Liver (tissue), 9 donors: ENCODE measurements around the gene ZNF622. TPM values are rescaled to one million over a fixed set of nuclear protein-coding genes. Genes with fewer than 3 reads are reported as not detected.

Experiments used
- DNase-seq: peaks from one replicate; pipeline ENCODE4 v3.0.0-alpha.2; 2017; ENCODE audit warnings: low spot score
- H3K27ac ChIP-seq, 2 donors: one replicate each; pipeline ENCODE4 v1.7.0; 2013; ENCODE audit warnings: inconsistent platforms in 2 of 2, low read length in 2 of 2, control low read depth in 1 of 2, low read depth in 1 of 2, mild to moderate bottlenecking in 1 of 2
- H3K27me3 ChIP-seq, 4 donors: one replicate each; pipeline versions ENCODE4 v1.6.1 to v1.7.0; 2013; ENCODE audit warnings: low read length in 3 of 4, inconsistent platforms in 1 of 4, mild to moderate bottlenecking in 1 of 4, moderate library complexity in 1 of 4; ENCODE audit not compliant: control insufficient read depth in 4 of 4, insufficient read depth in 4 of 4
- H3K36me3 ChIP-seq, 4 donors: one replicate each; pipeline versions ENCODE4 v1.6.1 to v1.7.0; 2013; ENCODE audit warnings: low read length in 3 of 4, mild to moderate bottlenecking in 3 of 4, low read depth in 1 of 4, moderate library complexity in 1 of 4; ENCODE audit not compliant: control insufficient read depth in 4 of 4, insufficient read depth in 3 of 4
- H3K4me1 ChIP-seq, 4 donors: one replicate each; pipeline versions ENCODE4 v1.6.1 to v1.7.0; 2013; ENCODE audit warnings: low read length in 3 of 4, mild to moderate bottlenecking in 3 of 4, moderate library complexity in 1 of 4; ENCODE audit not compliant: control insufficient read depth in 4 of 4, insufficient read depth in 4 of 4
- H3K4me3 ChIP-seq, 3 donors: one replicate each; pipeline versions ENCODE4 v1.6.1 to v1.7.0; 2013; ENCODE audit warnings: low read length in 3 of 3, control low read depth in 1 of 3, low read depth in 1 of 3, mild to moderate bottlenecking in 1 of 3
- H3K9ac ChIP-seq, 2 donors: one replicate each; pipeline ENCODE4 v1.7.0; 2013; ENCODE audit warnings: low read length in 2 of 2, mild to moderate bottlenecking in 2 of 2, moderate library complexity in 2 of 2, control low read depth in 1 of 2, low read depth in 1 of 2
- H3K9me3 ChIP-seq, 4 donors: one replicate each; pipeline versions ENCODE4 v1.6.1 to v1.7.0; 2013; ENCODE audit warnings: low read length in 3 of 4; ENCODE audit not compliant: control insufficient read depth in 4 of 4
- EGR1 ChIP-seq, 2 donors: IDR thresholded peaks; 2 replicates each; pipeline ENCODE4 v1.6.1; 2016 to 2018; ENCODE audit warnings: antibody characterized with exemption in 2 of 2, low read depth in 2 of 2
- FOXA1 ChIP-seq: IDR thresholded peaks from 2 replicates; pipeline ENCODE4 v1.6.1; 2016; ENCODE audit warnings: antibody characterized with exemption
- FOXA2 ChIP-seq: IDR thresholded peaks from 2 replicates; pipeline ENCODE4 v1.6.1; 2016; ENCODE audit warnings: antibody characterized with exemption
- GABPA ChIP-seq, 2 donors: IDR thresholded peaks in 1 of 2; conservative IDR thresholded peaks in 1 of 2; 2 replicates each; pipeline ENCODE4 v1.6.1; 2016; ENCODE audit warnings: antibody characterized with exemption in 2 of 2, mild to moderate bottlenecking in 1 of 2, moderate library complexity in 1 of 2
- HNF4A ChIP-seq, 2 donors: conservative IDR thresholded peaks; 2 replicates each; pipeline ENCODE4 v1.6.1; 2016; ENCODE audit warnings: antibody characterized with exemption in 2 of 2, mild to moderate bottlenecking in 2 of 2
- HNF4G ChIP-seq: IDR thresholded peaks from 2 replicates; pipeline ENCODE4 v1.6.1; 2016; ENCODE audit warnings: antibody characterized with exemption
- JUND ChIP-seq, 2 donors: IDR thresholded peaks; 2 replicates each; pipeline ENCODE4 v1.6.1; 2016; ENCODE audit warnings: antibody characterized with exemption in 2 of 2
- NR2F2 ChIP-seq: IDR thresholded peaks from 2 replicates; pipeline ENCODE4 v1.6.1; 2016; ENCODE audit warnings: antibody characterized with exemption
- RAD21 ChIP-seq, 2 donors: IDR thresholded peaks; 2 replicates each; pipeline ENCODE4 v1.6.1; 2016; ENCODE audit warnings: antibody characterized with exemption in 2 of 2, mild to moderate bottlenecking in 2 of 2
- REST ChIP-seq: IDR thresholded peaks from 2 replicates; pipeline ENCODE4 v1.6.1; 2016; ENCODE audit warnings: antibody characterized with exemption, mild to moderate bottlenecking
- RXRA ChIP-seq, 2 donors: IDR thresholded peaks; 2 replicates each; pipeline ENCODE4 v1.6.1; 2017 to 2018; ENCODE audit warnings: antibody characterized with exemption in 2 of 2, mild to moderate bottlenecking in 1 of 2
- SP1 ChIP-seq: IDR thresholded peaks from 2 replicates; pipeline ENCODE4 v1.6.1; 2018; ENCODE audit warnings: antibody characterized with exemption, mild to moderate bottlenecking
- TAF1 ChIP-seq: conservative IDR thresholded peaks from 2 replicates; pipeline ENCODE4 v1.6.1; 2016; ENCODE audit warnings: antibody characterized with exemption, mild to moderate bottlenecking
- YY1 ChIP-seq: IDR thresholded peaks from 2 replicates; pipeline ENCODE4 v1.6.1; 2016; ENCODE audit warnings: antibody characterized with exemption, mild to moderate bottlenecking
- WGBS: extraction: QIAGEN DNeasy Blood & Tissue Kit; methylation state at CpG from one replicate; pipeline ENCODE4 v1.1.7; 2013; 5-methylcytosine and 5-hydroxymethylcytosine counted together
- polyA plus RNA-seq, 2 donors: library from polyadenylated mRNA; stranded (reverse) in 1 of 2; unstranded in 1 of 2; fragments of 200-250 nt in 1 of 2; fragments of >200 nt in 1 of 2; fragmentation: Nextera tagmentation in 1 of 2; extraction: Ambion mirVana in 1 of 2; gene quantifications; one replicate each; pipeline versions ENCODE4 v1.2.1 to v1.2.3, GENCODE V29; 2013 to 2015
- total RNA-seq, 2 donors: library from RNA; depleted of rRNA; stranded (reverse); fragments of >200 nt; gene quantifications; one replicate each; pipeline ENCODE4 v1.2.3, GENCODE V29; 2014
- TF ChIP-seq, protein P1 (sequence below): IDR thresholded peaks from 2 replicates; pipeline ENCODE4 v1.6.1; 2016; ENCODE audit warnings: antibody characterized with exemption
- TF ChIP-seq, protein P2 (sequence below): IDR thresholded peaks from 2 replicates; pipeline ENCODE4 v1.6.1; 2016; ENCODE audit warnings: antibody characterized with exemption
- TF ChIP-seq, protein P3 (sequence below): fragments of 150-350 bp; IDR thresholded peaks from 2 replicates; pipeline ENCODE4 v1.5.1; 2017; ENCODE audit warnings: improper control_type of control experiment, low read depth, low read length; ENCODE audit not compliant: missing input control
- TF ChIP-seq, protein P4 (sequence below): IDR thresholded peaks from 2 replicates; pipeline ENCODE4 v1.6.1; 2016; ENCODE audit warnings: antibody characterized with exemption
- donor health status: healthy.
- donor health status: healthy.
- donor health status: healthy.
- donor health status: healthy.
- donor health status: healthy.

Gene ZNF622
- total and polyA plus RNA-seq, 4 donors = 12.8 to 18.7 (median 16.4) TPM

- H3K9ac ChIP-seq = no peak overlapping the region
- WGBS = 92% methylated on average over 17 of the region's 17 CpGs
- no peak for DNase-seq
- no peak for TF ChIP-seq TAF1
- no peak for TF ChIP-seq GABPA (IDR thresholded peaks at IDR 0.05 in 1 of 2, conservative IDR thresholded peaks at IDR 0.05 in 1 of 2)
- H3K27me3 ChIP-seq = no peaks in the 10 kb centered on the region
- peak overlapping the region; percentile 5 to 64 for H3K27ac ChIP-seq
- peaks cover 0 to 24% (median 1%) of the 10 kb centered on the region in 4 donors for H3K4me1 ChIP-seq
- no peaks in the 10 kb centered on the region for H3K9me3 ChIP-seq
- peak overlapping the region in 1 of 3 donors; percentile 22 for H3K4me3 ChIP-seq
- H3K36me3 ChIP-seq = no peaks in the 10 kb centered on the region
These were observed 39.7 kb upstream of the ZNF622 start for GRCh38 chr5:16505140-16505891.

GRCh38 chr5:16504571-16504970 is 39.0 kb upstream of the ZNF622 start:
- Histone ChIP-seq H3K27ac (peak overlapping the region; percentile 9 to 64), H3K36me3 (no peaks in the 10 kb centered on the region), H3K4me1 (peaks cover 0 to 23% (median 1%) of the 10 kb centered on the region in 4 donors), H3K9ac (no peak overlapping the region), H3K9me3 (no peaks in the 10 kb centered on the region), H3K4me3 (no peak overlapping the region), H3K27me3 (no peaks in the 10 kb centered on the region)
- TF ChIP-seq, protein P1, sequence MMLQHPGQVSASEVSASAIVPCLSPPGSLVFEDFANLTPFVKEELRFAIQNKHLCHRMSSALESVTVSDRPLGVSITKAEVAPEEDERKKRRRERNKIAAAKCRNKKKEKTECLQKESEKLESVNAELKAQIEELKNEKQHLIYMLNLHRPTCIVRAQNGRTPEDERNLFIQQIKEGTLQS = no peak
- TF ChIP-seq, protein P2, sequence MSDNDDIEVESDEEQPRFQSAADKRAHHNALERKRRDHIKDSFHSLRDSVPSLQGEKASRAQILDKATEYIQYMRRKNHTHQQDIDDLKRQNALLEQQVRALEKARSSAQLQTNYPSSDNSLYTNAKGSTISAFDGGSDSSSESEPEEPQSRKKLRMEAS = peak; percentile 49
- TF ChIP-seq TAF1 (peak; percentile 29), HNF4A (conservative IDR thresholded peaks at IDR 0.05) (peak; percentile 63 to 65), JUND (IDR thresholded peaks at IDR 0.05) (no peak), GABPA (IDR thresholded peaks at IDR 0.05 in 1 of 2, conservative IDR thresholded peaks at IDR 0.05 in 1 of 2) (no peak), FOXA2 (peak; percentile 42), HNF4G (no peak), RAD21 (IDR thresholded peaks at IDR 0.05) (peak; percentile 5 to 37), NR2F2 (no peak), SP1 (peak; percentile 57), RXRA (IDR thresholded peaks at IDR 0.05) (peak; percentile 62 to 66), EGR1 (IDR thresholded peaks at IDR 0.05; ENCODE audit: low read depth in 2 of 2) (no peak), FOXA1 (peak; percentile 48), YY1 (peak; percentile 41), REST (peak; percentile 45)
- TF ChIP-seq, protein P3, sequence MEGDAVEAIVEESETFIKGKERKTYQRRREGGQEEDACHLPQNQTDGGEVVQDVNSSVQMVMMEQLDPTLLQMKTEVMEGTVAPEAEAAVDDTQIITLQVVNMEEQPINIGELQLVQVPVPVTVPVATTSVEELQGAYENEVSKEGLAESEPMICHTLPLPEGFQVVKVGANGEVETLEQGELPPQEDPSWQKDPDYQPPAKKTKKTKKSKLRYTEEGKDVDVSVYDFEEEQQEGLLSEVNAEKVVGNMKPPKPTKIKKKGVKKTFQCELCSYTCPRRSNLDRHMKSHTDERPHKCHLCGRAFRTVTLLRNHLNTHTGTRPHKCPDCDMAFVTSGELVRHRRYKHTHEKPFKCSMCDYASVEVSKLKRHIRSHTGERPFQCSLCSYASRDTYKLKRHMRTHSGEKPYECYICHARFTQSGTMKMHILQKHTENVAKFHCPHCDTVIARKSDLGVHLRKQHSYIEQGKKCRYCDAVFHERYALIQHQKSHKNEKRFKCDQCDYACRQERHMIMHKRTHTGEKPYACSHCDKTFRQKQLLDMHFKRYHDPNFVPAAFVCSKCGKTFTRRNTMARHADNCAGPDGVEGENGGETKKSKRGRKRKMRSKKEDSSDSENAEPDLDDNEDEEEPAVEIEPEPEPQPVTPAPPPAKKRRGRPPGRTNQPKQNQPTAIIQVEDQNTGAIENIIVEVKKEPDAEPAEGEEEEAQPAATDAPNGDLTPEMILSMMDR = no peak
- TF ChIP-seq, protein P4, sequence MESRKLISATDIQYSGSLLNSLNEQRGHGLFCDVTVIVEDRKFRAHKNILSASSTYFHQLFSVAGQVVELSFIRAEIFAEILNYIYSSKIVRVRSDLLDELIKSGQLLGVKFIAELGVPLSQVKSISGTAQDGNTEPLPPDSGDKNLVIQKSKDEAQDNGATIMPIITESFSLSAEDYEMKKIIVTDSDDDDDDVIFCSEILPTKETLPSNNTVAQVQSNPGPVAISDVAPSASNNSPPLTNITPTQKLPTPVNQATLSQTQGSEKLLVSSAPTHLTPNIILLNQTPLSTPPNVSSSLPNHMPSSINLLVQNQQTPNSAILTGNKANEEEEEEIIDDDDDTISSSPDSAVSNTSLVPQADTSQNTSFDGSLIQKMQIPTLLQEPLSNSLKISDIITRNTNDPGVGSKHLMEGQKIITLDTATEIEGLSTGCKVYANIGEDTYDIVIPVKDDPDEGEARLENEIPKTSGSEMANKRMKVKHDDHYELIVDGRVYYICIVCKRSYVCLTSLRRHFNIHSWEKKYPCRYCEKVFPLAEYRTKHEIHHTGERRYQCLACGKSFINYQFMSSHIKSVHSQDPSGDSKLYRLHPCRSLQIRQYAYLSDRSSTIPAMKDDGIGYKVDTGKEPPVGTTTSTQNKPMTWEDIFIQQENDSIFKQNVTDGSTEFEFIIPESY = no peak
- WGBS = 60% methylated on average over 10 of the region's 10 CpGs
- DNase-seq = no peak
